NCI-H69 (cell line): ENCODE results near the gene IKBKE.
A peak's percentile ranks its signal among the peaks of the same experiment; 100 is the strongest.

ENCODE experiments used
- DNase-seq: peaks from one replicate; lab custom pipeline; 2025; lab: John Stamatoyannopoulos, UW

The IKBKE gene

GRCh38 chr1:206512851-206513180 lies 42.5 kb downstream of the IKBKE start:
- DNase-seq: no peak

DNA sequence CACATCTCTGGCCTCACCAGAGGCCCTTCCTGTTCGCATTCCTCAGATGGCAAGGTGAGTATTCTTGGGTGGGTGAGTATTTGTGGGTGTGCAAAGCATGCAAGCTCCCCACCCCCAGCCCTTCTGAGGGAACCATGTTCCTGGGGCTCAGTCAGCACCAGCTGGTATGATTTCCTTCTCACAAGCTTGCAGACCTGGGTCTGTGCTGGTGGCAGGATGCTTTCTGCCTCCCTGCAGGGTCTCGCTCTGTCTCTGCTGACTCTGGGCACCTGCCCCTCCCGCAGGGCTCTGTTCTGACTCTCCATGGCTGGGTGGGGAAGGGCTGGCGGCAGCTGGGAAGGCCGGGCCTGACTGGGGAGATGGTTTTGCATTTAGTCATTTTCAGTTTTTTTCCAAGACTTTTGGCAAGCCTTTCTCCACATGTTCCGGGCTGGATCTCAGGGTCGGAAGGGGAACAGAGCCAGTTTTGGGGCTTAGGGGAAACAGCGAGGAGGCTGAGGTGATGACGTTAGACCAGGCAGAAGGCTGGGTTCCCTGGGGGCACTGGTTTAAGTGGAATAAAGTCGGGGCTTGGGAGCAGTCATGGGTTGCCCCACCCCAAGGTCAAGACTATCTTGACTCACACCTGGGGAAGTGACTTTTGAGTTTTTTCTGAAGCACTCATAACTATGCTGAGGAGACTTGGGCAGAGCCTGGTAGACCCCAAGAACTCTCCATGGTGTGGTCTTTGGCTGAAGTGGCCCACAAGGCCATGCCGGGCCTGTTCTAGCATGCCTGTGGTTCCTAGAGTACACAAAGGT lies 43.2 kb downstream of the IKBKE start:
- no peak for DNase-seq

GRCh38 chr1:206514813-206515387 lies 44.6 kb downstream of the IKBKE start:
- DNase-seq: no peak

- DNase-seq: no peak
Measured at GRCh38 chr1:206516728-206516990, 46.4 kb downstream of the IKBKE start.

DNA sequence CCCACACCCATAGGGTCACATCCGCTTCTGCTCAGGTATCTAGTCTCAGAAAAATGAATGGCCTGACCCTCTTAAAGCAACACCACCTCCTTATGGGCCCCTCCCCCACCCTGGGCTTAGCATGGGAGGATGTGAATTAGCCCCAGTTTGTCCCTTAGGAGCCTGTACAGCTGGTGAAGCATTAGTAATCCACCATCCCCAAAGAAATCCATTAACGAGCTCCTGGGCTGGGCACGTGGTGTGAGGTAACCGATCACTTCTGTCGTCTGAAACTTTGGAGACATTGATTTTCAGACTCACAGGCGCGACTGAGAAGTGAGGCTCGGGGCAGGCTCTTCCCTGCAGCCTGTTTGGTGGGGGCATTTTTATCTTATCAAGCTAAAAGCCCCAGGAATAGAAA lies 47.5 kb downstream of the IKBKE start:
- DNase-seq: peak; percentile 16

- no peak for DNase-seq
Measured at GRCh38 chr1:206518206-206518605, 47.9 kb downstream of the IKBKE start.

DNA sequence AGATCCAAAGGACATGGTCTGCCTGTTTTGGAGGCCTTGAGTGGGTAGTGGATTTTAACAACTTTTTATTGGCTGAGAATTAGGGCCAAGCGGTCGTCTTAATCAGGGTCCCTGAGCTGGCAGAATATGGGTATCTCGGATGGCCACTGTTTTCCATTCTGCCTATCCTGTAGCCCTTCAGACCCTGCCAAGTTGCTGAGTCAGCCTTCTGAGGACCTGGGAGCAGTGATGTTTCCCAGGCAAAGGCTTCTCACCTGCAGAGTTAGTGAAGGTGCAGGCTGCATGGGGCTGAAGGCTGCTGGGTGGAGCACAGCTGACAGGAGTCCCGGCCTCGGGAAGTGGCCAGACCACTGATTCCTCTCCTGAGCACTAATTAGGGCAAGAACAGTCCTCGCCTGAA lies 48.5 kb downstream of the IKBKE start:
- no peak for DNase-seq

GRCh38 chr1:206521127-206521526 lies 50.9 kb downstream of the IKBKE start:
- peak; percentile 49 for DNase-seq

- no peak for DNase-seq
Measured at GRCh38 chr1:206521694-206522402, 51.6 kb downstream of the IKBKE start.

DNA sequence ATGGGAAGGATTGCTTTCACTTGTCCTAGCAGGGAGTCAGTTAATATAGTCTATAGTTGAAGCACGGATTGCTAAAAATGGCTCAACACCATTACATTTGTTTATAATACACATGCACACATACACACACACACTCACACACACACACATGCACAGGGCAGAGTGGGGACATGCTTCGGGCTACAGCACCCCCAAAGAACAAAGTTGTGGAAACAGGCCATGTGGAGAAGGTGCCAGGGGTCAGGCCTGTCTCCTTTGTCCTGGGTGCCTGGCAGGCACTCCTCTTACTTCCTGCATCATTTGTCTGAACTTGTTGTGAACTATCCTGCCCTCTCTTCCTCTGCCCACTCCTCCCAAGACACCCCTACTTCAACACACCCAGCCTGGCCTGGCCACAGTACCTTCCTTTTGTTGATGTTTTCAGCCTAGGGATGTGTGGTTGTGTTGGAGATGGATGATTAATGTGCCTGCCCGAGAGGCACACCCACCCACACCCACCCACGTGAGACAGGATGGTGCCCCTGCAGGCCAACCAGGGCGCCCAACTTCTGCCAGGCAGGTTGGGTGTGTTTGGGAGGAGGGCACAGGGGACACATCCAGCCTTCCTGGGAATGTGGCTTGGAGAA lies 54.6 kb downstream of the IKBKE start:
- DNase-seq: no peak

DNA sequence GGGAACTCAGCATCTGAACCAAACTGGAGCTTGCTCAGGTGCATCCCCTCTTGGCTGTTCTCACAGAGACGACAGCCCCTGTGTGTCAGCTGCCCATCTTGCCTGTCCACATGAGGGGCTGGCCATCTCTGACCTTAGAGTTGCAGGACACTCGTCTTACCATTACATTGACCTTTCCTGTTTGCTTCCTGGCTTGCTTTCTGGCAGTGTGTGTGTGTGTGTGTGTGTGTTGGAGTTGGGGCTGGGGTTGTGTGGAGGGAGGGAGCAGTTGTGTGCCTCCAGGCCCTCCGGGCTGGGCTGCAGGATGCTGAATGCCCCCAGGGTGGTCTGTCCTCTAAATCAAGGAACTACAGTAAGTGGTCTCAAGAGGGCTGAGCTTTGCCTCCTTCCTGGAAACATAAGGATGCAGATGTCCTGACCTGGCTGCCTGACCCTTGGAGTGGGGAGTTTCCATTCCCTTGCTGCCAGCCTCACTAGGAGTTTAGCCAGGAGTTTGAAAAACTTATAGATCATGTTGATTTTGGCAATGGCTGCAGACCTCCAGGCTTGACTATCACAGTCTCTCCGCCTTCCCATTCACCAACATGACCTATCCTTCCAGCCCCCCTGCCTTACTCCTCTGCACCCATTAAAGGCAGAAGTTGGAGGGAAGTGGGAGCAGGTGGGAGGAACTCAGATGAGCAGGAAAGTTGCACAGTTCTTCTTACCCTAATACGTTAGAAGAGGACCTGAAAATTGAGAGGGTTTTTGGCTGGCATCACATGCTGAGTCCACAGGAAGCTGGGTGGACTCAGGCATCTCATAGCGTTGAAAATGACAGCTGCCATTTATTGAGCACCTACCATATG lies 56.0 kb downstream of the IKBKE start:
- DNase-seq: no peak

- no peak for DNase-seq
Measured at GRCh38 chr1:206529425-206529824, 59.1 kb downstream of the IKBKE start.

DNA sequence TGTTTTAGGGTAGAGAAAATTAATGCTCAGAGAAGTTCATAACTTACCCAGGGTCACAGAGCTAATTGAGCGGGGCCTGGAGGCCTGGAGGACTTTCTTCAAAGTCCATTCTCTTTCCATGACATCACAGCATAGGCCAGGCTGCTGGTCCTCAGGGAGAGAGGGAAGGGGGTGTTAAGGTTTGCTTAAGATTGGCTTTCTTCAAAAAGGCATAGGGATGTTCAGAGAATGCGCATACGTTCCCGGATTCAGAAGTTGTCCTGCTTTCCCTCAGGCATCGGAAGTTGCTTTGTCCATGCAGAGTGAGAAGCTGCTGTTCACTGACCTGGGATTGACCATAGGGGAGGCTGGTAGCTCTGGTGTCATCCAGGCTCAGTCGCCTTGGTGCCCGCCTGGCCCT lies 62.1 kb downstream of the IKBKE start:
- no peak for DNase-seq

DNA sequence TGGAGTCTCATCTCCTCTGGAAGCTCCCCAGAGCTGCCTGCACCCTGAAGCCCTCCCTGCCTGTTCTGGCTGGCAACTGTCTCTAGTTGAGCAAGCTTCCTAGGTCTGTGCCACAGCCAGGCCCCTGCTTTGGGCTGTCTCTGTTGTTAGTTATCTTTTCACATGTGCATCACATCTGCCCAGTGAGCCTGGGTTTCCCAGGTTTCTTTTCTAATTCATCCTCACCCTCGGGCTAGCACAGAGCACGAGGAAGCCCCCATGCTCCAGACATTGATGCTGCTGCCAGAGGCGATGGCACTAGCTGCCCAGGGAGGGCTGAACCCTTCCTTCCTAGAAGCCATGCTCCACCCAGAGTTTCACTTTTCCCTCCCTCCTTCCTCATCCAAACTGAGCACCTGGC lies 64.3 kb downstream of the IKBKE start:
- no peak for DNase-seq

DNA sequence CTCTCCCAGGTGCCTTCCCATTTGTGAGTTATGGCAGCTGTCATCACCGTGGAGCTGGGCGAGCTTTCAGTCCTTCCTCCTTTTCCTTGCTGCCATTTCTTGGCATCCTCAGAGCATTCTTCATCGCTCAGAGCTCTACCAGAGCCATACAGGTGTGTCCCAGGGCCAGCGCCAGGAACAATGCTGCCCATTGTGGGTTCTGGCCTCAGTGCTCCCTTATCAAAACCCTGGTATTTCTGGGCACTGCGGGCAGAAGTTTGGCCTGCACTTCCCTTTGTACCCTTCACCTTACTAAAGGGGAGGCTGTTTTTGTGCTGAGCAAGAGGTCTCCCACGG lies 65.5 kb downstream of the IKBKE start:
- no peak for DNase-seq

DNA sequence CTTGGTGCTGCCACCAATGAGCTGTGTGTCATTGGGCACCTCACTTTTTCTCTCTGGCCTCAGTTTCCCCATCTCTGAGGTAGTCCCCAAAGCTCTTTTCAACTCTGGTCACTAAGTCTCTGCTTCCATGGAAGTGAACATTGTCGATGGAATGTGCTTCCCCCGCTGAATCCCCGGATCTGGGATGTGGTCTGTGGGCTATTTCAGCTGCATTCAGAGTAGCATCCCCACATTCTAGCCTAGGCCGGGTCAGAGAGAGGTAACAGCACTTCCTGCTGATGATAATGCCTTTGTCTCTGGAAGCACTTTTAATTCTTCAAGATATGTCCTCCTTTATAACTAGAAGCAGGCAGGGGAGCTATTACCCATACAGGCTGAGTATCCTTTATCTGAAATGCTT lies 66.9 kb downstream of the IKBKE start:
- no peak for DNase-seq

GRCh38 chr1:206538086-206538770 lies 68.0 kb downstream of the IKBKE start:
- DNase-seq: no peak

GRCh38 chr1:206538901-206539640 lies 68.8 kb downstream of the IKBKE start:
- DNase-seq: no peak

DNA sequence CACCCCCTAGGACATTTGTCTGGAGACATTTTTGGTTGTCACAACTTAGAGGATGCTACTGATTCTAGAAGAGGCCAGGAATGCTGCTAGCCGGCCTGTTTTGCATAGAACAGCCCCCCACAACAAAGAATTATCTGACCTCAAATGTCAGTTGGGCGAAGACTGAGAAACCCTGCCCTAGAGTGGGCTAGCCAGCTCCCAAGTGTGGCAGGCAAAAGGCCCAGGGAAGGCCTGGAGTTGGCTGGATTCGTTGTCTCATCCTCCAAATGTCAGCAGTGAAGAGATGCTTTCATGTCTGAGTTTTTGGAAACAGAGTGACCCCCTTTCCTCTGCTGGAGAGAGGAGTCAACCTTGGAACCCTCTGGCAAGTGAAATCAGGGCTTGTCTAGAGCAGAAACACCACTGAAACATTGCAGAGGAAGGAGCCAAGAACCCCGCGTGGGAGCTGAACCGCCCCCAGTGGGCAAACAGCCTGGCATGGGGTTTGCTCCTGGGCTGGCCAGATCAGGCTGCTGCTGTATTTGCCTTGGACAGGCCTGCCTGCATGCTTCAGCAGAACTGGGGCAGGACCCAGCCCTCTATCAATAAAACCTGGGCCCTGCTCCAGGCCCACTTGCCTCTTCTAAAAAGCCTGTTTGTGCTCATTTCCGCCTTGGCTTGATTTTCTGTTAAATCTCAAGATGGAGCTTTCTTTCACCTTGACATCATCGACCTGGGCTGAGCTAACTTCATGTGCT lies 69.9 kb downstream of the IKBKE start:
- DNase-seq: no peak

DNA sequence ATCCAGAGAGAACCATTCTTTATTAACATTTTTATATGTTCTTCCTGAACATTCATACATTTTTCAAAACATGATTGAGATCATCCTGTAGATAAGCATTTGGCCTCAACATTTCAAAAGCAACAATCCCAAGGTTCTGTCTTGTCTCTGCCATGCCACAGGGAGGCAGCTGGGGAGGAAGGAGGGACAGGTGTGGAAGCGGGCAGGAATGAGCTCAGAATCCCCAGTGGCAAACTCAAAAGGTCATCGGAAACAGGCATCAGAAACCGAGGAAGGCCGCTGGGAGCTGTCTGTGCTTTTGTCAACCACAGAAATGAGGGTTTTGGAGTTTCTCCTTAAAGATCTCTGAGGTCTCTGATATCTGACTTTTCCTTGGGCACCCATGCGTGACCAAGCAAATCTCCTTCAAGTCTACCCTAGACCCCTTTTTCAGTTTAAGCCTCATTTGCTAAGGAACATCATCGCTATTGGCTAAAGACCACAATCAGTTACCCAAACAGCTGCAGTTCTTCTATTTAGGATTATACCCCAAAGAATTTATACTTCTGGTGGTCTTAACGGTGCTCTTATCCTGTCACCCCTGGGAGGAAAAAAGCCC lies 71.1 kb downstream of the IKBKE start:
- no peak for DNase-seq
